Measurements from ENCODE around the gene SGK2. TPM values are rescaled to one million over a fixed set of nuclear protein-coding genes. Genes with fewer than 3 reads are reported as not detected.

The SGK2 gene
- polyA plus RNA-seq, 1 of the 3 experiments (the other 2 are of a cell fraction) = 0.21 TPM

DNA sequence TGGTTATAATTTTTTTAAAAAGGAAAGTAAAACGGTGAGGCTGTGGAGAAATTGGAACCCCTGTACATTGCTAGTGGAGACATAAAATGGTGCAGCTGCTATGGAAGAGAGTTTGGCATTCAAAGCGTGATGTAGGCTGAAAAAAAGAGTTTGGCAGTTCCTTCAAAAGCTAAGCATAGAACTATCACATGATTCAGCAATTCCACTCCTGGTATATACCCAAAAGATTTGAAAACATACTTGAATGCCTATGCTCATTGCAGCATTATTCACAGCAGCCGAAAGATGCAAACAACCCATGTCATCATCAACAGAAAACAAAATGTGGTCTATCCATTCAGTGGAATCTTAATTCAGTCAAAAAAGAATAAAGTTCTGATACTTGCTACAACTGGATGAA lies 4.5 kb upstream of the SGK2 start:
- Histone ChIP-seq H4K20me1 (ENCODE audit: insufficient read depth) (no peaks in the 10 kb centered on the region), H3K9ac (no peak overlapping the region), H3K27ac (ENCODE audit: low read depth in 2 of 2, low read length in 1 of 2) (no peak overlapping the region), H3K36me3 (replicated peaks in 1 of 2; ENCODE audit: control insufficient read depth in 1 of 2, insufficient read depth in 2 of 2, low read length in 1 of 2) (no peaks in the 10 kb centered on the region), H3K79me2 (ENCODE audit: insufficient read depth) (no peaks in the 10 kb centered on the region), H3K4me3 (ENCODE audit: low read depth in 2 of 2, low read length in 1 of 2) (no peak overlapping the region), H3K9me3 (no peaks in the 10 kb centered on the region), H2AFZ (ENCODE audit: low read depth) (no peak overlapping the region), H3K4me1 (ENCODE audit: control insufficient read depth in 1 of 2, insufficient read depth in 2 of 2, low read depth in 1 of 2, low read length in 1 of 2) (peaks cover 4% of the 10 kb centered on the region in 2 experiments; a peak in 1 of 4 replicates), H3F3A (replicated peaks; ENCODE audit: insufficient read depth) (no peaks in the 10 kb centered on the region), H3K9me2 (no peaks in the 10 kb centered on the region), H3K4me2 (no peak overlapping the region), H3K27me3 (ENCODE audit: insufficient read depth) (no peaks in the 10 kb centered on the region)
- 82% methylated on average over 3 of the region's 3 CpGs for WGBS (ENCODE audit: low lambda C conversion rate)
- TF ChIP-seq, protein P1, sequence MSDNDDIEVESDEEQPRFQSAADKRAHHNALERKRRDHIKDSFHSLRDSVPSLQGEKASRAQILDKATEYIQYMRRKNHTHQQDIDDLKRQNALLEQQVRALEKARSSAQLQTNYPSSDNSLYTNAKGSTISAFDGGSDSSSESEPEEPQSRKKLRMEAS (IDR thresholded peaks at IDR 0.05; ENCODE audit: low read depth) = no peak
- TF ChIP-seq RAD21 (IDR thresholded peaks at IDR 0.05; ENCODE audit: low read length) (no peak), JUND (IDR thresholded peaks at IDR 0.05) (no peak), RFX5 (IDR thresholded peaks at IDR 0.05; ENCODE audit: low read length) (no peak), EZH2phosphoT487 (IDR thresholded peaks at IDR 0.05; ENCODE audit: borderline replicate concordance, low read depth) (no peak), FOXM1 (IDR thresholded peaks at IDR 0.05; ENCODE audit: low read depth) (no peak), MEF2A (IDR thresholded peaks at IDR 0.05; ENCODE audit: borderline replicate concordance, low read depth) (no peak), REST (IDR thresholded peaks at IDR 0.05; ENCODE audit: low read depth, low read length) (no peak), TEAD4 (IDR thresholded peaks at IDR 0.05; ENCODE audit: borderline replicate concordance, insufficient read depth) (no peak), NRF1 (IDR thresholded peaks at IDR 0.05; ENCODE audit: low read depth, low read length) (no peak), IRF3 (IDR thresholded peaks at IDR 0.05; ENCODE audit: low read depth, low read length) (no peak)
- TF ChIP-seq, protein P2, sequence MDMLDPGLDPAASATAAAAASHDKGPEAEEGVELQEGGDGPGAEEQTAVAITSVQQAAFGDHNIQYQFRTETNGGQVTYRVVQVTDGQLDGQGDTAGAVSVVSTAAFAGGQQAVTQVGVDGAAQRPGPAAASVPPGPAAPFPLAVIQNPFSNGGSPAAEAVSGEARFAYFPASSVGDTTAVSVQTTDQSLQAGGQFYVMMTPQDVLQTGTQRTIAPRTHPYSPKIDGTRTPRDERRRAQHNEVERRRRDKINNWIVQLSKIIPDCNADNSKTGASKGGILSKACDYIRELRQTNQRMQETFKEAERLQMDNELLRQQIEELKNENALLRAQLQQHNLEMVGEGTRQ (IDR thresholded peaks at IDR 0.05; ENCODE audit: borderline replicate concordance, low read depth, low read length) = no peak
- TF ChIP-seq, protein P3, sequence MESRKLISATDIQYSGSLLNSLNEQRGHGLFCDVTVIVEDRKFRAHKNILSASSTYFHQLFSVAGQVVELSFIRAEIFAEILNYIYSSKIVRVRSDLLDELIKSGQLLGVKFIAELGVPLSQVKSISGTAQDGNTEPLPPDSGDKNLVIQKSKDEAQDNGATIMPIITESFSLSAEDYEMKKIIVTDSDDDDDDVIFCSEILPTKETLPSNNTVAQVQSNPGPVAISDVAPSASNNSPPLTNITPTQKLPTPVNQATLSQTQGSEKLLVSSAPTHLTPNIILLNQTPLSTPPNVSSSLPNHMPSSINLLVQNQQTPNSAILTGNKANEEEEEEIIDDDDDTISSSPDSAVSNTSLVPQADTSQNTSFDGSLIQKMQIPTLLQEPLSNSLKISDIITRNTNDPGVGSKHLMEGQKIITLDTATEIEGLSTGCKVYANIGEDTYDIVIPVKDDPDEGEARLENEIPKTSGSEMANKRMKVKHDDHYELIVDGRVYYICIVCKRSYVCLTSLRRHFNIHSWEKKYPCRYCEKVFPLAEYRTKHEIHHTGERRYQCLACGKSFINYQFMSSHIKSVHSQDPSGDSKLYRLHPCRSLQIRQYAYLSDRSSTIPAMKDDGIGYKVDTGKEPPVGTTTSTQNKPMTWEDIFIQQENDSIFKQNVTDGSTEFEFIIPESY (IDR thresholded peaks at IDR 0.05; ENCODE audit: borderline replicate concordance, low read depth) = no peak
- TF ChIP-seq, protein P4, sequence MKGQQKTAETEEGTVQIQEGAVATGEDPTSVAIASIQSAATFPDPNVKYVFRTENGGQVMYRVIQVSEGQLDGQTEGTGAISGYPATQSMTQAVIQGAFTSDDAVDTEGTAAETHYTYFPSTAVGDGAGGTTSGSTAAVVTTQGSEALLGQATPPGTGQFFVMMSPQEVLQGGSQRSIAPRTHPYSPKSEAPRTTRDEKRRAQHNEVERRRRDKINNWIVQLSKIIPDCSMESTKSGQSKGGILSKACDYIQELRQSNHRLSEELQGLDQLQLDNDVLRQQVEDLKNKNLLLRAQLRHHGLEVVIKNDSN (IDR thresholded peaks at IDR 0.05; ENCODE audit: borderline replicate concordance, low read depth) = no peak
- CTCF ChIA-PET = interaction anchor here (0.6 to 1.0 kb wide), 2 partner anchors 9 to 16 kb away, joined by 3 to 6 read pairs; no protein-coding TSS in a partner anchor
- POLR2A ChIA-PET = no interaction called here
- DNase-seq = no peak
